HG03139 (cell line): ENCODE data around the gene GNPNAT1.
"Not testable (repeated sequence)": the region's sequence is repeated elsewhere in the genome, so short reads cannot be mapped to it uniquely, and the experiment has no call there.

Experiments
- ATAC-seq: cut with Tn5 transposase; IDR thresholded peaks from one replicate; pipeline ENCODE4 v1.9.1; 2021; ENCODE audit not compliant: unreplicated experiment

Gene GNPNAT1

DNA sequence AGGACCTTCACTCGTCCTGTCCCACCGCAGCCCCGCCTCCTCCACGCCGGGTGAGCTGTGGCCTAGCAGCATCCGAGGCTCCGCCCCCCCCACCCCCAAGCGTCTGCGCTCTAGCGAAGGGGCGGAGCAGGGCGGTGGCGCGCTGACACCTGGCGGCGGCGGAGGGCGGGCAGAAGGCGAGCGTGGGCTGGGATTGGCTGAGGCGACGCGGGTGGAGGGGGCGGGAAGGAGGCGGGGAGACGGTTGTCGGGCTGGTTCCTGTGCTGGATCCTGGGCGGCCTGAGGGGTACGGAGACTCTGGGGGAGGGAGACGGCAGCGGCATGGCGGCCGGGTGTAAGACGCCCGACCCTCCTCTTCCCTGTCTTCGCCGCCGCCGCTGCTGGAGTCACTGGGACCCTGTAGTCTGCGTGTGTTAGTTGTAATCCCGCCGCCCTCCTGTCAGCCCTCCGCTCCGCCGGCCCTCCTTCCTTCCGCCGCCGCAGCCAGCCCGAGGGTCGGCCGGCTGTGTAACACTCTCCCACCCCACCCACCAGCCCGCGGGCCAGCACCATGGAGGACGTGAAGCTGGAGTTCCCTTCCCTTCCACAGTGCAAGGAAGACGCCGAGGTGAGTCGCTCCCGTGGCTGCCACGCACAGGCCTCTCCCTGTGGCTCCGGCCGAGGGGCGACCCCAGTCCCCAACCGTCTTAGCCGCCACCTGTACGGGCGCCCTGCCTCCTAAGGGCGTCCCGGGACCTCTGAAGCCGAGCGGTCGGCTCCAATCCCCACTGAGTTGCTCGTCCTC is 61.3 kb downstream of the GNPNAT1 start, which contains the start of gene STYX:
Gene STYX (plus strand): TSS at position 242 of the 784 bp plus-strand sequence. CDS start 309 bp downstream, at position 551.
- ATAC-seq = peak; percentile 95

DNA sequence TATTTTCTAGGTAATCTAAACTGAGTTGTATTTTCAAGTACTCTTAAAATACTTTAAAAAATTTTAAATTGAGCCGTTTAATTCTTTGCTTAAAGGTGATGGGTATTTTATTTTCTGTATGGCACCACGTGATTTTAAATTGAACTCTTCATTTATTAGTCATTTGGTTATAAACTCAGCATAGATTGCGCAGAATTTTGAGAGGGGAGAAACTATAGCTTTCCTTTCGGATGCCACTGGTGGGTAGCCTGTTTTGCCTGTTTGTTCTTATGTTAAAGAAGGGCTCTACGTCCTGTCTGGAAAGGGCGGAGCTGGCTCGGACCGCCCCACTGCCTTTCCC is 61.9 kb downstream of the GNPNAT1 start:
- ATAC-seq = no peak

DNA sequence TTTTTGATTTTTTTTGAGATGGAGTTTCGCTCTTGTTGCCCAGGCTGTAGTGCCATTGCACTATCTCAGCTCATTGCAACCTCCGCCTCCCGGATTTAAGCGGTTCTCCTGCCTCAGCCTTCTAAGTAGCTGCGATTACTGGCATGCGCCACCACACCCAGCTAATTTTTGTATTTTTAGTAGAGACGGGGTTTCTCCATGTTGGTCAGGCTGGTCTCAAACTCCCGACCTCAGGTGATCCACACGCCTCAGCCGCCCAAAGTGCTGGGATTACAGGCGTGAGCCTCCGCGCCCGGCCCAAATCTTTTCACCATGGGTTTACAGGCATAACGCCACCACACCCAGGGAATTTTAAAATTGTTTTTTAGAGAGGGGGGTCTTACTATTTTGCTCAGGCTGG is 62.4 kb downstream of the GNPNAT1 start:
- not testable (repeated sequence) for ATAC-seq

DNA sequence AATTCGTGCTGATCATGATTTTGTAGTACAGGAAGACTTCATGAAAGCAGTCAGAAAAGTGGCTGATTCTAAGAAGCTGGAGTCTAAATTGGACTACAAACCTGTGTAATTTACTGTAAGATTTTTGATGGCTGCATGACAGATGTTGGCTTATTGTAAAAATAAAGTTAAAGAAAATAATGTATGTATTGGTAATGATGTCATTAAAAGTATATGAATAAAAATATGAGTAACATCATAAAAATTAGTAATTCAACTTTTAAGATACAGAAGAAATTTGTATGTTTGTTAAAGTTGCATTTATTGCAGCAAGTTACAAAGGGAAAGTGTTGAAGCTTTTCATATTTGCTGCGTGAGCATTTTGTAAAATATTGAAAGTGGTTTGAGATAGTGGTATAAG is 63.9 kb downstream of the GNPNAT1 start:
- not testable (repeated sequence) for ATAC-seq
